SK-N-SH (cell line): ENCODE measurements around the gene CCDC81.

Experiments used
- CTCF ChIP-seq: fragments of 200-600 bp; sonication (generic); IDR thresholded peaks from 2 replicates; pipeline ENCODE4 v1.6.1; 2017; ENCODE audit warnings: antibody characterized with exemption, mild to moderate bottlenecking, moderate library complexity
- FOXJ3 ChIP-seq: sonication (generic); formaldehyde crosslinking; IDR thresholded peaks from 2 replicates; pipeline ENCODE4 v1.5.1; 2020; ENCODE audit warnings: mild to moderate bottlenecking, missing genetic modification reagents
- GATA2 ChIP-seq: sonication (generic); formaldehyde crosslinking; IDR thresholded peaks from 2 replicates; pipeline ENCODE4 v1.5.0; 2020; ENCODE audit warnings: mild to moderate bottlenecking, missing genetic modification reagents
- SIN3A ChIP-seq: IDR thresholded peaks from 2 replicates; pipeline ENCODE4 v1.6.1; 2012; ENCODE audit warnings: low read depth, mild to moderate bottlenecking, low read length, moderate library complexity, borderline replicate concordance

- no peak for TF ChIP-seq CTCF
- TF ChIP-seq GATA2 = no peak
- TF ChIP-seq FOXJ3 = no peak
- TF ChIP-seq SIN3A = no peak
These were observed 2.6 kb upstream of the CCDC81 start for GRCh38 chr11:86372041-86372440.
